ENCODE measurements around the gene PLTP. TPM values are rescaled to one million over a fixed set of nuclear protein-coding genes. Genes with fewer than 3 reads are reported as not detected.
"Not testable (repeated sequence)": the region's sequence is repeated elsewhere in the genome, so short reads cannot be mapped to it uniquely, and the experiment has no call there.

The PLTP gene
- total and polyA plus RNA-seq, 2 donors (not counting 3 experiments of a cell fraction or from before 2014, with no cell fraction given) = 62.1 to 118 TPM

- CTCF ChIA-PET = interaction anchor here (1.2 to 1.9 kb wide), 2 partner anchors 10 to 41 kb away, joined by 5 to 6 read pairs; partner anchors contain the start of gene SNX21
- no peaks in the 10 kb centered on the region for H3K9me3 ChIP-seq (replicated peaks; ENCODE audit: control insufficient read depth, insufficient read depth, low read length)
- H4K20me1 ChIP-seq (replicated peaks; ENCODE audit: control insufficient read depth, extremely low read depth, insufficient read depth, low read length) = no peaks in the 10 kb centered on the region
- no peak overlapping the region for H2AFZ ChIP-seq (ENCODE audit: low read depth, low read length)
- TF ChIP-seq POLR2A (IDR thresholded peaks at IDR 0.05; ENCODE audit: low read depth, low read length) (no peak), FOS (IDR thresholded peaks at IDR 0.05; ENCODE audit: borderline replicate concordance, insufficient read depth, low read length) (no peak), POLR2AphosphoS5 (IDR thresholded peaks at IDR 0.05; ENCODE audit: insufficient read depth, low read depth, low read length) (no peak), MYC (IDR thresholded peaks at IDR 0.05; ENCODE audit: low read depth, low read length) (no peak), JUN (IDR thresholded peaks at IDR 0.05; ENCODE audit: borderline replicate concordance, insufficient read depth, insufficient read length, low read depth) (no peak), EZH2 (IDR thresholded peaks at IDR 0.05; ENCODE audit: borderline replicate concordance, low read depth, low read length, severe bottlenecking) (no peak), GATA2 (IDR thresholded peaks at IDR 0.05; ENCODE audit: insufficient read depth, insufficient read length, low read depth, low read length) (no peak)
- TF ChIP-seq, protein P1, sequence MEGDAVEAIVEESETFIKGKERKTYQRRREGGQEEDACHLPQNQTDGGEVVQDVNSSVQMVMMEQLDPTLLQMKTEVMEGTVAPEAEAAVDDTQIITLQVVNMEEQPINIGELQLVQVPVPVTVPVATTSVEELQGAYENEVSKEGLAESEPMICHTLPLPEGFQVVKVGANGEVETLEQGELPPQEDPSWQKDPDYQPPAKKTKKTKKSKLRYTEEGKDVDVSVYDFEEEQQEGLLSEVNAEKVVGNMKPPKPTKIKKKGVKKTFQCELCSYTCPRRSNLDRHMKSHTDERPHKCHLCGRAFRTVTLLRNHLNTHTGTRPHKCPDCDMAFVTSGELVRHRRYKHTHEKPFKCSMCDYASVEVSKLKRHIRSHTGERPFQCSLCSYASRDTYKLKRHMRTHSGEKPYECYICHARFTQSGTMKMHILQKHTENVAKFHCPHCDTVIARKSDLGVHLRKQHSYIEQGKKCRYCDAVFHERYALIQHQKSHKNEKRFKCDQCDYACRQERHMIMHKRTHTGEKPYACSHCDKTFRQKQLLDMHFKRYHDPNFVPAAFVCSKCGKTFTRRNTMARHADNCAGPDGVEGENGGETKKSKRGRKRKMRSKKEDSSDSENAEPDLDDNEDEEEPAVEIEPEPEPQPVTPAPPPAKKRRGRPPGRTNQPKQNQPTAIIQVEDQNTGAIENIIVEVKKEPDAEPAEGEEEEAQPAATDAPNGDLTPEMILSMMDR (IDR thresholded peaks at IDR 0.05; ENCODE audit: extremely low read depth in 1 of 2, insufficient read depth in 1 of 2, low read depth in 1 of 2, low read length in 2 of 2) = no peak
- TF ChIP-seq, protein P2, sequence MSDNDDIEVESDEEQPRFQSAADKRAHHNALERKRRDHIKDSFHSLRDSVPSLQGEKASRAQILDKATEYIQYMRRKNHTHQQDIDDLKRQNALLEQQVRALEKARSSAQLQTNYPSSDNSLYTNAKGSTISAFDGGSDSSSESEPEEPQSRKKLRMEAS (IDR thresholded peaks at IDR 0.05; ENCODE audit: insufficient read depth, insufficient read length) = no peak
- H3K4me2 ChIP-seq (ENCODE audit: insufficient read depth, low read length) = no peak overlapping the region
- H3K27ac ChIP-seq (ENCODE audit: insufficient read depth, low read depth, low read length) = no peak overlapping the region
- POLR2A ChIA-PET = no interaction called here
- no peaks in the 10 kb centered on the region for H3K27me3 ChIP-seq (ENCODE audit: control insufficient read depth in 2 of 2, insufficient read depth in 2 of 2, low read length in 2 of 2)
- FAIRE-seq = no peak
- no TSS peak for BruUV-seq (replicated peaks)
- no peak for DNase-seq (ENCODE audit: low read depth, low spot score)
- no peak overlapping the region for H3K9ac ChIP-seq (replicated peaks; ENCODE audit: extremely low read depth, insufficient read depth, low read length)
- H3K4me1 ChIP-seq (ENCODE audit: control insufficient read depth, extremely low read depth, insufficient read depth, low read length) = no peaks in the 10 kb centered on the region
- dilution Hi-C loops (cut with MboI; ENCODE audit: extremely low pct_ligation_motif_present, low sequenced_read_pairs) = no loop called here
- no peak overlapping the region for H3K4me3 ChIP-seq (replicated peaks in 1 of 3; ENCODE audit: insufficient read depth in 1 of 3, low read depth in 1 of 3, low read length in 3 of 3)
- H3K79me2 ChIP-seq (ENCODE audit: control insufficient read depth, insufficient read depth, low read length) = no peaks in the 10 kb centered on the region
- H3K36me3 ChIP-seq (ENCODE audit: control insufficient read depth in 2 of 2, extremely low read depth in 1 of 2, insufficient read depth in 2 of 2, low read length in 2 of 2) = peaks cover 0 to 13% of the 10 kb centered on the region in 2 experiments
- H3K9me1 ChIP-seq (replicated peaks; ENCODE audit: control insufficient read depth, extremely low read depth, insufficient read depth, low read length) = no peaks in the 10 kb centered on the region
- intact Hi-C loops (cut with micrococcal nuclease) = no loop called here
Observed at GRCh38 chr20:45874576-45874975, 37.4 kb downstream of the PLTP start.

- H3K9ac ChIP-seq (replicated peaks; ENCODE audit: extremely low read depth, insufficient read depth, low read length); FAIRE-seq; intact Hi-C loops (cut with micrococcal nuclease); H2AFZ ChIP-seq (ENCODE audit: low read depth, low read length); H3K4me3 ChIP-seq (replicated peaks in 1 of 3; ENCODE audit: insufficient read depth in 1 of 3, low read depth in 1 of 3, low read length in 3 of 3); H3K4me2 ChIP-seq (ENCODE audit: insufficient read depth, low read length); H3K27me3 ChIP-seq (ENCODE audit: control insufficient read depth in 2 of 2, insufficient read depth in 2 of 2, low read length in 2 of 2); H3K27ac ChIP-seq (ENCODE audit: insufficient read depth, low read depth, low read length); H3K9me3 ChIP-seq (replicated peaks; ENCODE audit: control insufficient read depth, insufficient read depth, low read length); POLR2A ChIA-PET; DNase-seq (ENCODE audit: low read depth, low spot score); H3K79me2 ChIP-seq (ENCODE audit: control insufficient read depth, insufficient read depth, low read length); H4K20me1 ChIP-seq (replicated peaks; ENCODE audit: control insufficient read depth, extremely low read depth, insufficient read depth, low read length); BruUV-seq (replicated peaks); dilution Hi-C loops (cut with MboI; ENCODE audit: extremely low pct_ligation_motif_present, low sequenced_read_pairs); H3K4me1 ChIP-seq (ENCODE audit: control insufficient read depth, extremely low read depth, insufficient read depth, low read length); H3K9me1 ChIP-seq (replicated peaks; ENCODE audit: control insufficient read depth, extremely low read depth, insufficient read depth, low read length): not testable (repeated sequence)
- peaks cover 0 to 13% of the 10 kb centered on the region in 2 experiments for H3K36me3 ChIP-seq (ENCODE audit: control insufficient read depth in 2 of 2, extremely low read depth in 1 of 2, insufficient read depth in 2 of 2, low read length in 2 of 2)
- CTCF ChIA-PET = interaction anchor here (1.2 to 1.9 kb wide), 2 partner anchors 11 to 40 kb away, joined by 5 to 6 read pairs; partner anchors contain the start of gene SNX21
Observed at GRCh38 chr20:45874104-45874481, 37.9 kb downstream of the PLTP start.
